ENCODE results near the gene GTSE1. TPM values are rescaled to one million over a fixed set of nuclear protein-coding genes. Genes with fewer than 3 reads are reported as not detected.
"Not testable (repeated sequence)": the region's sequence is repeated elsewhere in the genome, so short reads cannot be mapped to it uniquely, and the experiment has no call there.

GTSE1 gene
- total RNA-seq, 1 donor from 2014 or later, result 0.20 TPM

GRCh38 chr22:46294784-46295183 is 1.9 kb upstream of the GTSE1 start:
- no peak for DNase-seq (ENCODE audit: low read depth)

GRCh38 chr22:46295277-46295971 is 1.2 kb upstream of the GTSE1 start:
- DNase-seq (ENCODE audit: low read depth), result no peak

DNA sequence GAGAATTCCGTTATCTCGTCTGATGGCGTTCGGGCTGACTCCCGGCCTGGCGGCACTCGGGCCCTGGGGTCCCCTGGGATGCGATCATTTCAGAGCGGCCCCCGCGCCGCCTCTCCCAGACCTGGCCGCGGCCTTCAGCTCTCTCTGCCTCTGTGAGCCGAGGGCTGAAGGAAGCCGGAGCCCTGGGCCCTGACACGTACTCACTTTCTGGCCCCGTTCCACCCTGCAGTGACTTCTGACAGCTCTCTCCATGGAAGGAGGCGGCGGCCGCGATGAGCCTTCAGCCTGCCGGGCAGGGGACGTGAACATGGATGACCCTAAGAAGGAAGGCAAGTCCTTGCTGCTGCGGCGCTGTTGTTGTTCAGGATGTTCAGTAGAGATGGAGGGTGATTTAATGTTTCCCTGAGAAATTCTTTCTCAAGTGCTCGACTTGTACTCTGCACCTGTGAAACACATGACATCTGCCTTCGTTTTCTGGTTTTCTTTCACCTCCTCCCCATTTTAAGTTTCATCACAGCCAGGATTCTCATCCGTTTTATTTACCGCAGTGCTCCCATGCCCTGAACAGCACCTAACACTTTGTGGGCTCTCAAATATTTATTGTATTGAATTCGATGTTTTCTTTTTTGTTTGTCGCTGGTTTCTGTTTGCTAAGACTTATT is 612 bp downstream of the GTSE1 start:
- peak; percentile 9 for DNase-seq (ENCODE audit: low read depth)

DNA sequence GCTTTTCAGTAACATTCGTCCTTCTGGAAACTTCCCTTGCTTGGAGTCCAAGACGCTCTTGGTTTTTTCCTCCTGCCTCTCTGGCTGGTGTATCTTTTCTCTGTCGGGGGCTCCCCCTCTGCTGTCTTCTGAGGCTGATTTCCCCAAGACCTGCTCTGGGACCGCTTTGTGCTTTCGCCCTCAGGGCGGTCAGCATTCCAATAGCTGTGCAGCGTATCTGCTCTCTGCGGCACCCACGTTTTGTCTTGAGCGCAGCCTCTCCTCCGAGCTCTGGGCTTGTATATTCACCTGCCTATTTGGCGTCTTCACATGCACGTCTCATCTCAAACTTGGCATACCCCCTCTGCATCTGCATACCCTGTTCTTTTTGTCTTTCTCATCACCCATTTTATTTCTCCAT is 2.4 kb downstream of the GTSE1 start:
- DNase-seq (ENCODE audit: low read depth), result no peak

GRCh38 chr22:46300491-46300890 is 3.8 kb downstream of the GTSE1 start:
- DNase-seq (ENCODE audit: low read depth), result no peak

DNA sequence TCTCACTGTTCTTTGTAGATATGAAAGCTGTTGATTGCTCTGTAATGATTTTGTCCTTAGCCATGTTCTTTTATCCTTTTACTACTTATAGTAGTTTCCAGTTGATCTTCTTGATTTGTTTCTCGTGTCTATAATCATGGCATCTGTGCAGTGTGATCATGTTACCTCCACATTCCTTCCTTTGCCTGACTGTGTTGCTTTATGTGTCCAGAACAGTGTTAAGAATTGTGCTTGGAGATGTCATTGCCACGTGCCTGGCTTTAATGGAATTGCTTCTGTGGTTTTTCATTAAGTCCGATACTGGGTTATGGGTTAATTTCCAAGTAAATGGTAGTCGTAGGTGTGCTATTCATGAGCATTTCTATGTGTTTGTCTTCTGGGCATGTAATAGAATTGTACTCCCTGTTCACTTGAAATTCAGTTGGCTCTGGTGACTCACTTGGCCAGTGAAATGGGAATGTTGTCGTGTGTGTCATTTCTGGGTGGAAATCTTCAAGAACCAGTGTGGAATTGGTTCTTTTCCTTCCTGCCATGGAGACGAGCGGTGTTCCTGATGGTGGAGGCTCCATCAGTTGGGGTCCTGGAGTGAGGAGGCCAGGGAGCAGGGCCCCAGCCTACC is 6.8 kb downstream of the GTSE1 start:
- peak; percentile 62 for DNase-seq (ENCODE audit: low read depth)

GRCh38 chr22:46308283-46308988 is 11.8 kb downstream of the GTSE1 start:
- DNase-seq (ENCODE audit: low read depth), result no peak

DNA sequence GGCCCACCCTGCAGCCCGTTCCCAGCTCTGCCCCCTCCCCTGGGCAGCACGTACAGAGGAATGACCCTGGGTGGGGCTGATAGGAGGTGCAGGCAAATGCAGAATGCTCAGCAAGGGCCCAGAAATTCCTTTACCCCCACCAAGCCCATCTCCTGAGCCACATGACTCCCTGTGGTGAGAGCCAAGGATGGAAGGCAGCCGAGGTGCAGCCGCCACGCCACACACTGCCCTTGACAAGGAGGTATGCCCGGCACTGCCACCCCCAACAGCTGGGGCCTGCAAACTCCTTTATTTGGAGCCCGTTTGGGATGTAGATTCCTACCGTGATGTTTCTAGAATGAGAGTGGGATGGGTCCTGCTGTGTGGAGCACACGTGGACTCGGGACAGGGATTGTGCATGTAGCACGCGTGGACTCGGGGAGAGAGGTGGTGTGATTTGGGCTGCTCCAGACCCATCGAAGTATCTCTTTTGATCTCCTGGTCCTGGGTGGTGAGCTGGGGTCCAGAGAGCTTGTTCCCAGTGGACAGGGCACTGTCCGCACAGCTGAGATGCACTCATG is 12.9 kb downstream of the GTSE1 start:
- DNase-seq (ENCODE audit: low read depth), result no peak

DNA sequence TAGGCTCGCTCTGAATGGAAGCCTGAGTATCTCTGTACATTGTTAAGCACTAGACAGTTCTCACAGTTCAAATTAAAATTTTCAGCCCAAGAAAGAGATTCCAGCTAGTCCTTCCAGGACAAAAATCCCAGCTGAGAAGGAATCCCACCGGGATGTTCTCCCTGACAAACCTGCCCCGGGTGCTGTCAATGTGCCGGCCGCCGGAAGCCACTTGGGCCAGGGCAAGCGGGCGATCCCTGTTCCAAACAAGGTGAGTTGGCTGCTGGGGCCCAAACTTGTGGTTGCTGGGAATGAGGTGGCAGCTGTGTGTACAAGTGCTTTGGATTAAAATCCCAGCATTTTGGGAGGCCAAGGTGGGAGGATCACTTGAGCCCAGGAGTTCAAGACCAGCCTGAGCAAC is 15.4 kb downstream of the GTSE1 start:
- no peak for DNase-seq (ENCODE audit: low read depth)

GRCh38 chr22:46312848-46313247 is 16.2 kb downstream of the GTSE1 start:
- DNase-seq (ENCODE audit: low read depth), result not testable (repeated sequence)

DNA sequence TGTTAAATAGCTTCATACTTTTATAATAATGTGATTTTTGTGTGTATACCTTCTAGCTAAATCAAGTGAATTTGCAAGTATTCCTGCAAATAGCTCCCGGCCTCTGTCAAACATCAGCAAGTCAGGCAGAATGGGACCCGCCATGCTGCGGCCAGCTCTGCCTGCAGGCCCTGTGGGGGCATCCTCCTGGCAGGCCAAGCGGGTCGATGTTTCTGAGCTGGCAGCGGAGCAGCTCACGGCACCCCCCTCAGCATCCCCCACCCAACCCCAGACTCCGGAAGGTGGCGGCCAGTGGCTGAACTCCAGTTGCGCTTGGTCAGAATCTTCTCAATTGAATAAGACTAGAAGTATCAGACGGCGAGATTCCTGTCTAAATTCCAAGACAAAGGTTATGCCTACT is 19.3 kb downstream of the GTSE1 start:
- DNase-seq (ENCODE audit: low read depth), result no peak

DNA sequence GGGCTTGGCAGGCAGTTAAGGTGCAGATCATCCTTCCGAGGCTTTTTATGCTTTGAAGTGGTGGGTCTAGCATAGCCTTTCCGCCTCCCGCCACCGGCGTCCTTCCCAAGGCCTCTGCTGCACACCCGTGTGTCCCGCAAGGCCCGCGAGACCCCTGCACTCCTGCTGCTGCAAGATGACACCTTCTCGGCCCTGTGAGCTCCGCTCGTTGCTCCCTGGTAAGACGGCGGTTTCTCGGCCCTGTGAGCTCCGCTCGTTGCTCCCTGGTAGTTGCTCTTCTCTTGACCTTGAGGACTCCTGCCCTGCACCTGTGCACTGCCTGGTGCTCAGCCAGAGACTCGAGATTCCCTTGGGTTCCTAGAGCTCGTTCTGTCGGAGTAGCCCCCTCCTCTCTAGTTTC is 21.0 kb downstream of the GTSE1 start:
- DNase-seq (ENCODE audit: low read depth), result no peak

- no peak for DNase-seq (ENCODE audit: low read depth)
Measured at GRCh38 chr22:46318576-46318975, 21.9 kb downstream of the GTSE1 start.

GRCh38 chr22:46319319-46319718 is 22.6 kb downstream of the GTSE1 start:
- no peak for DNase-seq (ENCODE audit: low read depth)

GRCh38 chr22:46320166-46320710 is 23.6 kb downstream of the GTSE1 start:
- no peak for DNase-seq (ENCODE audit: low read depth)

DNA sequence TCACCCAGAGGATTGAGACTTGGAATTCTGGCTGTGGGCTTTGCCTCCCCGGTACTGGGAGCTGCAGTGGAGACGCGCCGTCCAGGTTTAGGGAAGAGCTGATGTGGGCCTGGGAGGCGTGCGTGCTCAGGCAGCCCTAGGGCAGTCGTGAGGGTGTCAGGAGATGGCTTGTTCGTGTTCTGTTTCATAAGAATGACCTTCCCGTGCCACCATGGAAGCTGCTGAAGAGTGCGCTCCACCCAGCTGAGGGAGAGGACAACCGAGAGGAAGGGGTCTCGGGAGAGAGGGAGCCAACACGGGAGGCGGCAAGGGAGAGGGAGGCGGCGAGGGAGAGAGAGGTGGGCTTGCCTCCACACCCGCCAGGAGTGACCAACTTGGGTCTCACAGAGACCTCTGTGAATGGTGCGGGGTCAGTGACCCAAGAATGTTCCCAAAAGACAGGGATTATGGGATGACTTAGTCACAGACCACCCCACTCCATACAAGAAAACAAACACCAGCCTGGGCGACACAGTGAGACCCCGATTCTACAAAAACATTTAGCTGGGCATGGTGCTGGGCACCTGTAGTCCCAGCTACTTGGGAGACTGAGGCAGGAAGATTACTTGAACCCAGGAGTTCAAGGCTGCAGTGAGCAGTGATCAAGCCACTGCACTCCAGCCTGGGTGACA is 24.2 kb downstream of the GTSE1 start:
- no peak for DNase-seq (ENCODE audit: low read depth)

DNA sequence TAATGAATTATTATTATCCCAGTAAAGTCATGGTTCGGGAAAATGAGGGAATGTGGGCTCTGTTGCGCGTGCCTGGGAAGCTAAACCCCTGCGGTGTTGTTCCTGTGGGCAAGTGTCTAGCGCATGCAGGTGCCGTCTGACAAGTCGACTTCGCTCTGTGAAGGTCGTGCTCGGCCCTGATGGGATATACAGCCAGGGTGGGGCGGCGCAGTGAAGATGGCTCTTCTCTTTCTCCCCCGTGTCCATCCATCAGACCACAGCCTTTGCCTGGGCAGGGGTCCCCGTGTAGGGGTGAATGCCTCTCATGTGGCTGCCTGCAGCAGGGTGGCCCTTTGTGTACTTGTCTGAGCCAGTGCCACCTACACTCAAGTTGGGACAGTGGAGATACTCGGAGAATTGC is 26.0 kb downstream of the GTSE1 start:
- no peak for DNase-seq (ENCODE audit: low read depth)

DNA sequence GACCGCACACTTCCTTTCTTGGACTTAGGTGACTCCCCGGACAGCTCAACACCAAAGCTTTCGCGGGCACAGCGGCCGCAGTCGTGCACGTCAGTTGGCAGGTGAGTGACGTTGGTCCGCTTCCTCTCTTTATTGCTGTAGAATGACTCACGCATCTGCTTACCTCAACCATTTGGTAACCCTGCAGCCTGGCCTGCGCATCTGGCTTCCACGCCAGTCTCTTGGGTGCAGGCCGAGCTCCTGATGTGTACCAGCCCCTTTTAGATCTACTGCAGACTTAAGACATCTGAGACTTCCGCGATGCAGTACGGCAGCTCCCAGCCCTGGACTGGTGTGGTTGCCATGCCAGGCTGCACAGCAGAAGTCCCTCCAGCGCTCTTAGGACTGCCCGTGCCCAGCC is 26.5 kb downstream of the GTSE1 start:
- DNase-seq (ENCODE audit: low read depth), result no peak

GRCh38 chr22:46326066-46326680 is 29.5 kb downstream of the GTSE1 start:
- no peak for DNase-seq (ENCODE audit: low read depth)

GRCh38 chr22:46327691-46328465 is 31.2 kb downstream of the GTSE1 start:
- no peak for DNase-seq (ENCODE audit: low read depth)
